ENCODE measurements around the gene SYNPR. TPM values are rescaled to one million over a fixed set of nuclear protein-coding genes. Genes with fewer than 3 reads are reported as not detected.

Gene SYNPR
- total and polyA plus RNA-seq, 5 donors from 2014 or later = not detected

- no peaks in the 10 kb centered on the region for H3K27me3 Mint-ChIP-seq
These were observed 279.8 kb downstream of the SYNPR start for GRCh38 chr3:63557912-63558311.

GRCh38 chr3:63559884-63560283, 281.8 kb downstream of the SYNPR start:
- H3K4me3 Mint-ChIP-seq = no peak overlapping the region
- H3K4me1 ChIP-seq (ENCODE audit: control insufficient read depth, insufficient read depth, low read length, poor library complexity, severe bottlenecking) = no peaks in the 10 kb centered on the region
- H3K4me3 ChIP-seq (ENCODE audit: low read depth, low read length) = no peak overlapping the region
- H3K9me3 ChIP-seq (ENCODE audit: control insufficient read depth in 2 of 2, low read length in 2 of 2) = no peaks in the 10 kb centered on the region
- H3K9me3 Mint-ChIP-seq = peaks cover 0 to 4% (median 0%) of the 10 kb centered on the region in 7 donors
- no peak for DNase-seq
- no peak overlapping the region for H3K27ac ChIP-seq (ENCODE audit: insufficient read depth, low read length, poor library complexity, severe bottlenecking)
- H3K27me3 ChIP-seq (ENCODE audit: control insufficient read depth, insufficient read depth, low read length) = no peaks in the 10 kb centered on the region
- H3K4me1 Mint-ChIP-seq = no peaks in the 10 kb centered on the region
- no peaks in the 10 kb centered on the region for H3K36me3 Mint-ChIP-seq
- ATAC-seq (ENCODE audit: low read depth in 2 of 2) = no peak
- H3K36me3 ChIP-seq (ENCODE audit: control insufficient read depth, insufficient read depth, low read length) = no peaks in the 10 kb centered on the region
- no peaks in the 10 kb centered on the region for H3K27me3 Mint-ChIP-seq
- no peak overlapping the region for H3K27ac Mint-ChIP-seq

More at GRCh38 chr3:63557912-63558311, 279.8 kb downstream of the SYNPR start:
- Histone ChIP-seq H3K4me3 (ENCODE audit: low read depth, low read length) (no peak overlapping the region), H3K4me1 (ENCODE audit: control insufficient read depth, insufficient read depth, low read length, poor library complexity, severe bottlenecking) (no peaks in the 10 kb centered on the region), H3K27ac (ENCODE audit: insufficient read depth, low read length, poor library complexity, severe bottlenecking) (no peak overlapping the region), H3K9me3 (ENCODE audit: control insufficient read depth in 2 of 2, low read length in 2 of 2) (no peaks in the 10 kb centered on the region), H3K36me3 (ENCODE audit: control insufficient read depth, insufficient read depth, low read length) (no peaks in the 10 kb centered on the region), H3K27me3 (ENCODE audit: control insufficient read depth, insufficient read depth, low read length) (no peaks in the 10 kb centered on the region)
- Mint-ChIP-seq H3K4me3 (no peak overlapping the region), H3K36me3 (no peaks in the 10 kb centered on the region), H3K27ac (no peak overlapping the region), H3K9me3 (peaks cover 0 to 4% (median 0%) of the 10 kb centered on the region in 7 donors), H3K4me1 (no peaks in the 10 kb centered on the region)
- no peak for ATAC-seq (ENCODE audit: low read depth in 2 of 2)
- no peak for DNase-seq

- H3K27ac Mint-ChIP-seq = no peak overlapping the region
- no peak for DNase-seq
- H3K27me3 Mint-ChIP-seq = no peaks in the 10 kb centered on the region
- peaks cover 0 to 4% (median 0%) of the 10 kb centered on the region in 7 donors for H3K9me3 Mint-ChIP-seq
- ATAC-seq (ENCODE audit: low read depth in 2 of 2) = no peak
- Histone ChIP-seq H3K36me3 (ENCODE audit: control insufficient read depth, insufficient read depth, low read length) (no peaks in the 10 kb centered on the region), H3K4me3 (ENCODE audit: low read depth, low read length) (no peak overlapping the region), H3K4me1 (ENCODE audit: control insufficient read depth, insufficient read depth, low read length, poor library complexity, severe bottlenecking) (no peaks in the 10 kb centered on the region), H3K27me3 (ENCODE audit: control insufficient read depth, insufficient read depth, low read length) (no peaks in the 10 kb centered on the region), H3K9me3 (ENCODE audit: control insufficient read depth in 2 of 2, low read length in 2 of 2) (no peaks in the 10 kb centered on the region), H3K27ac (ENCODE audit: insufficient read depth, low read length, poor library complexity, severe bottlenecking) (no peak overlapping the region)
- H3K36me3 Mint-ChIP-seq = no peaks in the 10 kb centered on the region
- no peak overlapping the region for H3K4me3 Mint-ChIP-seq
- H3K4me1 Mint-ChIP-seq = no peaks in the 10 kb centered on the region
These were observed 283.8 kb downstream of the SYNPR start for GRCh38 chr3:63561879-63562278.

GRCh38 chr3:63562323-63562722, 284.2 kb downstream of the SYNPR start:
- no peak overlapping the region for H3K27ac Mint-ChIP-seq
- DNase-seq = no peak
- no peaks in the 10 kb centered on the region for H3K36me3 Mint-ChIP-seq
- Histone ChIP-seq H3K27ac (ENCODE audit: insufficient read depth, low read length, poor library complexity, severe bottlenecking) (no peak overlapping the region), H3K36me3 (ENCODE audit: control insufficient read depth, insufficient read depth, low read length) (no peaks in the 10 kb centered on the region), H3K4me1 (ENCODE audit: control insufficient read depth, insufficient read depth, low read length, poor library complexity, severe bottlenecking) (no peaks in the 10 kb centered on the region), H3K9me3 (ENCODE audit: control insufficient read depth in 2 of 2, low read length in 2 of 2) (no peaks in the 10 kb centered on the region), H3K4me3 (ENCODE audit: low read depth, low read length) (no peak overlapping the region), H3K27me3 (ENCODE audit: control insufficient read depth, insufficient read depth, low read length) (no peaks in the 10 kb centered on the region)
- no peaks in the 10 kb centered on the region for H3K27me3 Mint-ChIP-seq
- no peaks in the 10 kb centered on the region for H3K4me1 Mint-ChIP-seq
- ATAC-seq (ENCODE audit: low read depth in 2 of 2) = no peak
- H3K9me3 Mint-ChIP-seq = peaks cover 0 to 4% (median 0%) of the 10 kb centered on the region in 7 donors
- no peak overlapping the region for H3K4me3 Mint-ChIP-seq

GRCh38 chr3:63563572-63563971, 285.5 kb downstream of the SYNPR start:
- H3K4me3 Mint-ChIP-seq = no peak overlapping the region
- no peaks in the 10 kb centered on the region for H3K4me1 Mint-ChIP-seq
- H3K27me3 ChIP-seq (ENCODE audit: control insufficient read depth, insufficient read depth, low read length) = no peaks in the 10 kb centered on the region
- no peaks in the 10 kb centered on the region for H3K36me3 ChIP-seq (ENCODE audit: control insufficient read depth, insufficient read depth, low read length)
- H3K36me3 Mint-ChIP-seq = no peaks in the 10 kb centered on the region
- H3K27ac ChIP-seq (ENCODE audit: insufficient read depth, low read length, poor library complexity, severe bottlenecking) = no peak overlapping the region
- no peaks in the 10 kb centered on the region for H3K27me3 Mint-ChIP-seq
- no peak overlapping the region for H3K27ac Mint-ChIP-seq
- no peaks in the 10 kb centered on the region for H3K9me3 ChIP-seq (ENCODE audit: control insufficient read depth in 2 of 2, low read length in 2 of 2)
- H3K9me3 Mint-ChIP-seq = peaks cover 0 to 6% (median 0%) of the 10 kb centered on the region in 7 donors
- H3K4me3 ChIP-seq (ENCODE audit: low read depth, low read length) = no peak overlapping the region
- no peaks in the 10 kb centered on the region for H3K4me1 ChIP-seq (ENCODE audit: control insufficient read depth, insufficient read depth, low read length, poor library complexity, severe bottlenecking)
- DNase-seq (no peak), ATAC-seq (ENCODE audit: low read depth in 2 of 2) (no peak)

- Mint-ChIP-seq H3K36me3 (no peaks in the 10 kb centered on the region), H3K4me3 (no peak overlapping the region), H3K4me1 (no peaks in the 10 kb centered on the region), H3K27ac (no peak overlapping the region), H3K27me3 (no peaks in the 10 kb centered on the region), H3K9me3 (peaks cover 0 to 6% (median 1%) of the 10 kb centered on the region in 7 donors)
- Histone ChIP-seq H3K27ac (ENCODE audit: insufficient read depth, low read length, poor library complexity, severe bottlenecking) (no peak overlapping the region), H3K9me3 (ENCODE audit: control insufficient read depth in 2 of 2, low read length in 2 of 2) (no peaks in the 10 kb centered on the region), H3K4me3 (ENCODE audit: low read depth, low read length) (no peak overlapping the region), H3K36me3 (ENCODE audit: control insufficient read depth, insufficient read depth, low read length) (no peaks in the 10 kb centered on the region), H3K27me3 (ENCODE audit: control insufficient read depth, insufficient read depth, low read length) (no peaks in the 10 kb centered on the region), H3K4me1 (ENCODE audit: control insufficient read depth, insufficient read depth, low read length, poor library complexity, severe bottlenecking) (no peaks in the 10 kb centered on the region)
- DNase-seq = no peak
- ATAC-seq (ENCODE audit: low read depth in 2 of 2) = no peak
These were observed 287.1 kb downstream of the SYNPR start for GRCh38 chr3:63565220-63565619.

- Histone ChIP-seq H3K27me3 (ENCODE audit: control insufficient read depth, insufficient read depth, low read length) (no peaks in the 10 kb centered on the region), H3K9me3 (ENCODE audit: control insufficient read depth in 2 of 2, low read length in 2 of 2) (no peaks in the 10 kb centered on the region), H3K27ac (ENCODE audit: insufficient read depth, low read length, poor library complexity, severe bottlenecking) (no peak overlapping the region), H3K4me1 (ENCODE audit: control insufficient read depth, insufficient read depth, low read length, poor library complexity, severe bottlenecking) (no peaks in the 10 kb centered on the region), H3K4me3 (ENCODE audit: low read depth, low read length) (no peak overlapping the region), H3K36me3 (ENCODE audit: control insufficient read depth, insufficient read depth, low read length) (no peaks in the 10 kb centered on the region)
- H3K36me3 Mint-ChIP-seq = no peaks in the 10 kb centered on the region
- H3K4me3 Mint-ChIP-seq = no peak overlapping the region
- H3K27me3 Mint-ChIP-seq = no peaks in the 10 kb centered on the region
- no peak overlapping the region for H3K27ac Mint-ChIP-seq
- ATAC-seq (ENCODE audit: low read depth in 2 of 2) = no peak
- DNase-seq = no peak
- H3K9me3 Mint-ChIP-seq = peaks cover 0 to 3% (median 0%) of the 10 kb centered on the region in 7 donors
- H3K4me1 Mint-ChIP-seq = no peaks in the 10 kb centered on the region
These were observed 293.6 kb downstream of the SYNPR start for GRCh38 chr3:63571682-63572081.

GRCh38 chr3:63576846-63577245, 298.7 kb downstream of the SYNPR start:
- Mint-ChIP-seq H3K27ac (no peak overlapping the region), H3K27me3 (no peaks in the 10 kb centered on the region), H3K36me3 (no peaks in the 10 kb centered on the region), H3K4me3 (no peak overlapping the region), H3K9me3 (peaks cover 0 to 7% (median 2%) of the 10 kb centered on the region in 7 donors), H3K4me1 (no peaks in the 10 kb centered on the region)
- Histone ChIP-seq H3K27me3 (ENCODE audit: control insufficient read depth, insufficient read depth, low read length) (no peaks in the 10 kb centered on the region), H3K4me3 (ENCODE audit: low read depth, low read length) (no peak overlapping the region), H3K36me3 (ENCODE audit: control insufficient read depth, insufficient read depth, low read length) (no peaks in the 10 kb centered on the region), H3K9me3 (ENCODE audit: control insufficient read depth in 2 of 2, low read length in 2 of 2) (no peaks in the 10 kb centered on the region), H3K4me1 (ENCODE audit: control insufficient read depth, insufficient read depth, low read length, poor library complexity, severe bottlenecking) (no peaks in the 10 kb centered on the region), H3K27ac (ENCODE audit: insufficient read depth, low read length, poor library complexity, severe bottlenecking) (no peak overlapping the region)
- DNase-seq (no peak), ATAC-seq (ENCODE audit: low read depth in 2 of 2) (no peak)

All from CD4-positive, CD25-positive, alpha-beta regulatory T cell (primary cell).